Spinal cord (tissue), 4 donors: ENCODE measurements around the gene RNFT1. TPM values are rescaled to one million over a fixed set of nuclear protein-coding genes. Genes with fewer than 3 reads are reported as not detected.

Source experiments
- polyA plus RNA-seq, 2 donors: library from polyadenylated mRNA; unstranded; fragments of 120-200 nt; gene quantifications; one replicate each; pipeline ENCODE4 v1.2.1, GENCODE V29; 2013; ENCODE audit not compliant: insufficient read length in 2 of 2
- small RNA-seq: library from RNA; depleted of rRNA; stranded (forward); fragments of <200 nt; gene quantifications from one replicate; pipeline ENCODE3, GENCODE V24; 2014; ENCODE audit warnings: low replicate concordance
- total RNA-seq, 2 donors: library from RNA; depleted of rRNA in 1 of 2; stranded (reverse); fragments of 120-200 nt in 1 of 2; fragments of >200 nt in 1 of 2; gene quantifications; one replicate each; pipeline versions ENCODE4 v1.2.3 to v1.2.4, GENCODE V29; 2013 to 2014

The RNFT1 gene
- total and polyA plus RNA-seq, 4 donors = 19.0 to 37.3 (median 29.1) TPM

Small RNA genes within 50 kb of the gene (small RNA-seq; reads per million reads assigned to genes)
- gene RPS29P21 = not detected

Other genes with a start within 250 kb of the RNFT1 start
- 10 to 100 TPM; 11.0 to 16.1 TPM for gene TUBD1, start 71.8 kb downstream of the RNFT1 start, total RNA-seq
- gene TUBD1, start 71.8 kb downstream of the RNFT1 start, polyA plus RNA-seq = 10 to 100 TPM; 11.6 to 13.2 TPM
- gene RPS6KB1, start 71.6 kb downstream of the RNFT1 start, total RNA-seq = 10 to 100 TPM; 30.4 to 41.6 TPM
- 10 to 100 TPM; 29.2 to 32.9 TPM for gene RPS6KB1, start 71.6 kb downstream of the RNFT1 start, polyA plus RNA-seq
- 10 to 100 TPM; 23.6 to 32.8 TPM for gene HEATR6, start 114.2 kb upstream of the RNFT1 start, total RNA-seq
- 10 to 100 TPM; 20.4 to 21.0 TPM for gene HEATR6, start 114.2 kb upstream of the RNFT1 start, polyA plus RNA-seq
- 1 to 10 TPM; 2.1 to 6.2 TPM for gene CA4, start 185.2 kb upstream of the RNFT1 start, total RNA-seq
- 1 to 10 TPM; 6.3 to 6.6 TPM for gene CA4, start 185.2 kb upstream of the RNFT1 start, polyA plus RNA-seq